OCI-LY3 (cell line): ENCODE measurements around the gene NLGN1.

ENCODE experiments used
- H2AFZ ChIP-seq: fragments of 200-600, 300-600 bp; shearing (Covaris generic); 2 replicates; pipeline ENCODE4 v1.6.0; 2014; ENCODE audit warnings: antibody characterized with exemption, low read depth, low read length
- H3K27ac ChIP-seq: fragments of 200-600, 300-600 bp; sonication (generic); 2 replicates; pipeline ENCODE4 v1.5.1; 2014; ENCODE audit warnings: mild to moderate bottlenecking, low read length, moderate library complexity, mixed read lengths
- H3K27me3 ChIP-seq: fragments of 200-600, 300-600 bp; sonication (generic); 2 replicates; pipeline ENCODE4 v1.6.1; 2014; ENCODE audit warnings: low read depth, low read length, mixed read lengths
- H3K36me3 ChIP-seq: fragments of 200-600, 300-600 bp; sonication (generic); replicated peaks from 2 replicates; pipeline ENCODE3; 2014; ENCODE audit warnings: low read depth, low read length, mixed read lengths
- H3K4me1 ChIP-seq: fragments of 300-600, 200-600 bp; sonication (generic); 2 replicates; pipeline ENCODE4 v1.6.1; 2014; ENCODE audit warnings: low read length, mixed read lengths
- H3K4me2 ChIP-seq: fragments of 200-600, 300-600 bp; sonication (generic); 2 replicates; pipeline ENCODE4 v1.6.1; 2014; ENCODE audit warnings: low read length, mixed read lengths
- H3K4me3 ChIP-seq: fragments of 300-600, 200-600 bp; sonication (generic); 2 replicates; pipeline ENCODE4 v1.5.1; 2014; ENCODE audit warnings: antibody characterized with exemption, mild to moderate bottlenecking, low read length, moderate library complexity
- H3K79me2 ChIP-seq: fragments of 300-600, 200-600 bp; shearing (Covaris generic); 2 replicates; pipeline ENCODE4 v1.6.1; 2014; ENCODE audit warnings: mild to moderate bottlenecking, low read length, mixed read lengths
- H3K9ac ChIP-seq: fragments of 300-600, 200-600 bp; shearing (Covaris generic); 2 replicates; pipeline ENCODE4 v1.6.0; 2014; ENCODE audit warnings: mild to moderate bottlenecking, low read length, moderate library complexity
- H3K9me3 ChIP-seq: fragments of 200-600, 300-600 bp; shearing (Covaris generic); 2 replicates; pipeline ENCODE4 v1.6.1; 2014; ENCODE audit warnings: low read length, mixed read lengths; ENCODE audit not compliant: insufficient read depth
- H4K20me1 ChIP-seq: fragments of 200-600, 300-600 bp; sonication (generic); 2 replicates; pipeline ENCODE4 v1.6.1; 2016; ENCODE audit warnings: low read length, mixed read lengths; ENCODE audit not compliant: insufficient read depth
- EZH2phosphoT487 ChIP-seq: fragments of 200-600 bp; shearing (Covaris generic); IDR thresholded peaks from 2 replicates; pipeline ENCODE4 v1.6.1; 2018; ENCODE audit warnings: antibody characterized with exemption, mixed run types, low read depth
- TF ChIP-seq, protein P1 (sequence below): fragments of 200-600, 300-600 bp; sonication (generic); IDR thresholded peaks from 2 replicates; pipeline ENCODE4 v1.5.1; 2014; ENCODE audit warnings: antibody characterized with exemption, low read length, low read depth

NLGN1 gene

DNA sequence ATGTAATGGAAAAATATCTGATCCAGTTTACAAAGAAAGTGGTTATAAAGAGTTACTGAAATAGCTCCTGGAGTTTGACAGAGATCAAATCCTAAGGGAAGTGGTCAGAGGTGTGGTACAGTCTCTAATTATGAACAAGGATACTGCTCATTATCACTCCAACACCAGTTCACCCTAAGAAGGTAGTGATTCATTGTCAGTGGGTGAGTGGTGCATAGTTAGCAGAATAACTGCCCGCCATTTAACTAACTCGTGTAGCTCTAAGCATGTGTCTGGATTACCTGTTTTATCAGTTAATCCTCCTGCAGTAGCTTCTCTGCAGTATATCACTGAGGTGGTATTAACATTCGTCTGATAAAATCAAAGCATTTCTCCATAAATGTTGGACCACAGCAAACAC, 700.1 kb downstream of the NLGN1 start:
- no peaks in the 10 kb centered on the region for H4K20me1 ChIP-seq
- no peak overlapping the region for H3K4me2 ChIP-seq
- peaks cover 11% of the 10 kb centered on the region for H3K36me3 ChIP-seq
- no peak for TF ChIP-seq EZH2phosphoT487
- TF ChIP-seq, protein P1, sequence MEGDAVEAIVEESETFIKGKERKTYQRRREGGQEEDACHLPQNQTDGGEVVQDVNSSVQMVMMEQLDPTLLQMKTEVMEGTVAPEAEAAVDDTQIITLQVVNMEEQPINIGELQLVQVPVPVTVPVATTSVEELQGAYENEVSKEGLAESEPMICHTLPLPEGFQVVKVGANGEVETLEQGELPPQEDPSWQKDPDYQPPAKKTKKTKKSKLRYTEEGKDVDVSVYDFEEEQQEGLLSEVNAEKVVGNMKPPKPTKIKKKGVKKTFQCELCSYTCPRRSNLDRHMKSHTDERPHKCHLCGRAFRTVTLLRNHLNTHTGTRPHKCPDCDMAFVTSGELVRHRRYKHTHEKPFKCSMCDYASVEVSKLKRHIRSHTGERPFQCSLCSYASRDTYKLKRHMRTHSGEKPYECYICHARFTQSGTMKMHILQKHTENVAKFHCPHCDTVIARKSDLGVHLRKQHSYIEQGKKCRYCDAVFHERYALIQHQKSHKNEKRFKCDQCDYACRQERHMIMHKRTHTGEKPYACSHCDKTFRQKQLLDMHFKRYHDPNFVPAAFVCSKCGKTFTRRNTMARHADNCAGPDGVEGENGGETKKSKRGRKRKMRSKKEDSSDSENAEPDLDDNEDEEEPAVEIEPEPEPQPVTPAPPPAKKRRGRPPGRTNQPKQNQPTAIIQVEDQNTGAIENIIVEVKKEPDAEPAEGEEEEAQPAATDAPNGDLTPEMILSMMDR = no peak
- peaks cover 15% of the 10 kb centered on the region for H3K4me1 ChIP-seq
- no peaks in the 10 kb centered on the region for H3K27me3 ChIP-seq
- no peak overlapping the region for H3K27ac ChIP-seq
- H2AFZ ChIP-seq = no peak overlapping the region
- no peak overlapping the region for H3K9ac ChIP-seq
- no peak overlapping the region for H3K4me3 ChIP-seq
- H3K9me3 ChIP-seq = no peaks in the 10 kb centered on the region
- H3K79me2 ChIP-seq = no peaks in the 10 kb centered on the region

- no peak overlapping the region for H3K4me3 ChIP-seq
- no peak overlapping the region for H3K9ac ChIP-seq
- no peak overlapping the region for H2AFZ ChIP-seq
- H4K20me1 ChIP-seq = no peaks in the 10 kb centered on the region
- no peak for TF ChIP-seq EZH2phosphoT487
- TF ChIP-seq, protein P1 = no peak
- no peaks in the 10 kb centered on the region for H3K9me3 ChIP-seq
- H3K79me2 ChIP-seq = no peaks in the 10 kb centered on the region
- H3K4me1 ChIP-seq = peaks cover 15% of the 10 kb centered on the region
- H3K36me3 ChIP-seq = peaks cover 11% of the 10 kb centered on the region
- no peak overlapping the region for H3K27ac ChIP-seq
- H3K27me3 ChIP-seq = no peaks in the 10 kb centered on the region
- H3K4me2 ChIP-seq = no peak overlapping the region
Observed at GRCh38 chr3:174098746-174099145, 701.2 kb downstream of the NLGN1 start.

- Histone ChIP-seq H3K79me2 (no peaks in the 10 kb centered on the region), H2AFZ (no peak overlapping the region), H3K4me3 (no peak overlapping the region), H3K4me1 (peaks cover 15% of the 10 kb centered on the region), H3K36me3 (peaks cover 11% of the 10 kb centered on the region), H3K27ac (no peak overlapping the region), H3K9ac (no peak overlapping the region), H3K4me2 (no peak overlapping the region), H3K27me3 (no peaks in the 10 kb centered on the region), H3K9me3 (no peaks in the 10 kb centered on the region), H4K20me1 (no peaks in the 10 kb centered on the region)
- TF ChIP-seq, protein P1 = no peak
- TF ChIP-seq EZH2phosphoT487 = no peak
Observed at GRCh38 chr3:174099724-174100123, 702.2 kb downstream of the NLGN1 start.

GRCh38 chr3:174100744-174101143, 703.2 kb downstream of the NLGN1 start:
- Histone ChIP-seq H3K79me2 (no peaks in the 10 kb centered on the region), H3K4me1 (peaks cover 15% of the 10 kb centered on the region), H3K9ac (peak overlapping the region; percentile 5; the same call in 1 of the 2 replicates)

More at GRCh38 chr3:174100744-174101143, 703.2 kb downstream of the NLGN1 start:
- no peaks in the 10 kb centered on the region for H4K20me1 ChIP-seq
- peak overlapping the region; percentile 12; the same call in 1 of the 2 replicates for H3K4me3 ChIP-seq
- H3K27ac ChIP-seq = peak overlapping the region; percentile 62
- no peaks in the 10 kb centered on the region for H3K27me3 ChIP-seq
- no peaks in the 10 kb centered on the region for H3K9me3 ChIP-seq
- no peak for TF ChIP-seq EZH2phosphoT487
- TF ChIP-seq, protein P1 = no peak
- peak overlapping the region; percentile 43 for H3K4me2 ChIP-seq
- peak overlapping the region; percentile 84 for H2AFZ ChIP-seq
- H3K36me3 ChIP-seq = peaks cover 11% of the 10 kb centered on the region
